Psoas muscle (tissue), 8 donors: ENCODE measurements around the gene TBC1D7. TPM values are rescaled to one million over a fixed set of nuclear protein-coding genes. Genes with fewer than 3 reads are reported as not detected.
A peak's percentile ranks its signal among the peaks of the same experiment; 100 is the strongest.

Experiments
- ATAC-seq, 4 donors: fragments of 200-7000 bp; cut with Tn5 transposase; one replicate each; pipeline ENCODE4 v1.9.1; 2020; ENCODE audit warnings: moderate library complexity in 3 of 4, mild to moderate bottlenecking in 2 of 4
- DNase-seq, 2 donors: peaks; one replicate each; pipeline ENCODE4 v3.0.0-alpha.2; 2020
- H3K27ac ChIP-seq: fragments of 200-600 bp; one replicate; pipeline ENCODE4 v1.8.0; 2022
- H3K27me3 ChIP-seq, 3 donors: fragments of 200-600 bp in 1 of 3; one replicate each; pipeline versions ENCODE4 v1.6.1 to v1.8.0; 2013 to 2022; ENCODE audit warnings: low read length in 2 of 3, mild to moderate bottlenecking in 2 of 3, moderate library complexity in 1 of 3; ENCODE audit not compliant: insufficient read depth in 3 of 3
- H3K36me3 ChIP-seq, 2 donors: fragments of 200-600 bp in 1 of 2; one replicate each; pipeline versions ENCODE4 v1.6.1 to v1.8.0; 2013 to 2022; ENCODE audit warnings: low read depth in 1 of 2, mild to moderate bottlenecking in 1 of 2, moderate library complexity in 1 of 2; ENCODE audit not compliant: insufficient read depth in 1 of 2
- H3K4me1 ChIP-seq: fragments of 200-600 bp; one replicate; pipeline ENCODE4 v1.8.0; 2022
- H3K4me3 ChIP-seq: fragments of 200-600 bp; one replicate; pipeline ENCODE4 v1.8.0; 2022; ENCODE audit warnings: mild to moderate bottlenecking
- H3K9me3 ChIP-seq: fragments of 200-600 bp; one replicate; pipeline ENCODE4 v1.8.0; 2022
- CTCF ChIP-seq: fragments of 200-600 bp; IDR thresholded peaks from one replicate; pipeline ENCODE4 v1.8.0; 2022; ENCODE audit warnings: antibody characterized with exemption
- WGBS, 3 donors: extraction: QIAGEN DNeasy Blood & Tissue Kit; methylation state at CpG; one replicate each; pipeline versions ENCODE4 v1.1.6 to v1.1.7; 2013; 5-methylcytosine and 5-hydroxymethylcytosine counted together
- intact Hi-C, 2 donors: fragments of 100-400 bp; cut with DNase I; formaldehyde crosslinking; loops; one replicate each; pipeline versions ENCODE4 v1.11.0 to v1.14.2; 2022
- polyA plus RNA-seq, 3 donors: library from polyadenylated mRNA; stranded (reverse); fragments of 200-250 nt; gene quantifications; one replicate each; pipeline ENCODE4 v1.2.3, GENCODE V29; 2013
- total RNA-seq, 4 donors: library from RNA; stranded (reverse); fragmentation: NEBNext Ultra II Directional in 2 of 4; extraction: Animal tissue kit (Norgen Biotek cat#: 25700) in 2 of 4; gene quantifications; one replicate each; pipeline versions ENCODE4 v1.2.1 to v1.2.4, GENCODE V29; 2021 to 2023
- donor health status: healthy with polysubstance abuse.
- donor health status: DM: no; HTN: no; CAD: no; lungs with moderate emphysema.
- donor health status: Bipolar disorder and iron deficiency.
- donor health status: healthy.
- donor health status: DM: yes; HTN: yes; CAD: no.
- donor health status: DM: no; HTN: no; CAD: no.
- donor health status: DM: no; HTN: no; CAD: no.
- donor health status: DM: yes; HTN: yes; CAD: no.

Gene TBC1D7
- total and polyA plus RNA-seq, 7 donors, result 9.4 to 19.4 (median 12.0) TPM

- no peak for DNase-seq
- TF ChIP-seq CTCF, result no peak
- intact Hi-C loops, result no loop called here
- Histone ChIP-seq H3K4me1 (peaks cover 4% of the 10 kb centered on the region), H3K27me3 (no peaks in the 10 kb centered on the region), H3K4me3 (no peak overlapping the region), H3K9me3 (peaks cover 3% of the 10 kb centered on the region), H3K36me3 (no peaks in the 10 kb centered on the region), H3K27ac (no peak overlapping the region)
- WGBS, 3 donors, result 67% methylated on average over 1 of the region's 1 CpG; no CpG with 5 or more reads in 1 of the 3 donors
- peak in 2 of 4 donors; percentile 46 to 51 for ATAC-seq
Observed at GRCh38 chr6:13373488-13373886, 45.1 kb upstream of the TBC1D7 start.

- ATAC-seq (no peak), DNase-seq (no peak)
- WGBS, 3 donors, result 33 to 49% (median 46%) methylated on average over 9 of the region's 9 CpGs
- Histone ChIP-seq H3K27ac (no peak overlapping the region), H3K27me3 (no peaks in the 10 kb centered on the region), H3K4me3 (no peak overlapping the region), H3K4me1 (peaks cover 10% of the 10 kb centered on the region), H3K9me3 (peaks cover 3% of the 10 kb centered on the region), H3K36me3 (no peaks in the 10 kb centered on the region)
- TF ChIP-seq CTCF, result no peak
- intact Hi-C loops, result no loop called here
Observed at GRCh38 chr6:13372688-13373487, 44.6 kb upstream of the TBC1D7 start.

GRCh38 chr6:13372076-13372475 is 43.7 kb upstream of the TBC1D7 start:
- no peak for ATAC-seq
- 53 to 63% (median 59%) methylated on average over 6 of the region's 6 CpGs for WGBS, 3 donors

GRCh38 chr6:13371421-13372072 is 43.2 kb upstream of the TBC1D7 start:
- Histone ChIP-seq H3K36me3 (no peaks in the 10 kb centered on the region), H3K9me3 (no peaks in the 10 kb centered on the region), H3K27me3 (no peaks in the 10 kb centered on the region), H3K4me1 (peaks cover 12% of the 10 kb centered on the region), H3K27ac (no peak overlapping the region), H3K4me3 (no peak overlapping the region)
- TF ChIP-seq CTCF, result no peak
- intact Hi-C loops, result no loop called here
- WGBS, 3 donors, result 63 to 88% (median 75%) methylated on average over 9 of the region's 9 CpGs
- peak in 1 of 4 donors; percentile 35 for ATAC-seq
- no peak for DNase-seq

More at GRCh38 chr6:13372076-13372475, 43.7 kb upstream of the TBC1D7 start:
- H3K36me3 ChIP-seq, result no peaks in the 10 kb centered on the region
- TF ChIP-seq CTCF, result no peak
- H3K4me1 ChIP-seq, result peaks cover 12% of the 10 kb centered on the region
- H3K4me3 ChIP-seq, result no peak overlapping the region
- no peaks in the 10 kb centered on the region for H3K27me3 ChIP-seq
- no peak overlapping the region for H3K27ac ChIP-seq
- no peak for DNase-seq
- intact Hi-C loops, result no loop called here
- no peaks in the 10 kb centered on the region for H3K9me3 ChIP-seq
